ENCODE data around the gene GNG10.

DNA sequence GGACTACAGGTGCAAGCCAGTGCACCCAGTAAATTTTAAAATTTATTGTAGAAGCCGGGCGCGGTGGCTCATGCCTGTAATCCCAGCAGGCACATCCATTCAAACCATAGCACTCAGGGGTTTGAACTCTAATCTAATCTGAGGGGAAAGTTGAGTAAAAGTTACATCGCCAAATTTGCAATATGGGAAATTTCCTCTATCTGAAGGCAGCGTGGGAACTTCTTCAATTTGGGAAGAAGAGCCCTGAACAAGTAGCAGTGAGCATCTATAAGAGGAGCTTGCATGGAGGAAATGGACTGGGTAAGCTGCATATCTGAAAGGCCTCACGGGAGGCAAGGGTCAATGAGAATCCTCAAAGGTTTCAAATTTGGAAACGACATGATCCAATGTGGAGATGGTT is 33.0 kb upstream of the GNG10 start:
- TF ChIP-seq CREB1 (IDR thresholded peaks at IDR 0.05; ENCODE audit: low read depth) (no peak), FOXM1 (IDR thresholded peaks at IDR 0.05; ENCODE audit: borderline replicate concordance, low read depth) (no peak), CEBPB (IDR thresholded peaks at IDR 0.05) (no peak), EP300 (IDR thresholded peaks at IDR 0.05; ENCODE audit: borderline replicate concordance) (no peak), EGR1 (IDR thresholded peaks at IDR 0.05) (no peak)
- TF ChIP-seq, protein P1, sequence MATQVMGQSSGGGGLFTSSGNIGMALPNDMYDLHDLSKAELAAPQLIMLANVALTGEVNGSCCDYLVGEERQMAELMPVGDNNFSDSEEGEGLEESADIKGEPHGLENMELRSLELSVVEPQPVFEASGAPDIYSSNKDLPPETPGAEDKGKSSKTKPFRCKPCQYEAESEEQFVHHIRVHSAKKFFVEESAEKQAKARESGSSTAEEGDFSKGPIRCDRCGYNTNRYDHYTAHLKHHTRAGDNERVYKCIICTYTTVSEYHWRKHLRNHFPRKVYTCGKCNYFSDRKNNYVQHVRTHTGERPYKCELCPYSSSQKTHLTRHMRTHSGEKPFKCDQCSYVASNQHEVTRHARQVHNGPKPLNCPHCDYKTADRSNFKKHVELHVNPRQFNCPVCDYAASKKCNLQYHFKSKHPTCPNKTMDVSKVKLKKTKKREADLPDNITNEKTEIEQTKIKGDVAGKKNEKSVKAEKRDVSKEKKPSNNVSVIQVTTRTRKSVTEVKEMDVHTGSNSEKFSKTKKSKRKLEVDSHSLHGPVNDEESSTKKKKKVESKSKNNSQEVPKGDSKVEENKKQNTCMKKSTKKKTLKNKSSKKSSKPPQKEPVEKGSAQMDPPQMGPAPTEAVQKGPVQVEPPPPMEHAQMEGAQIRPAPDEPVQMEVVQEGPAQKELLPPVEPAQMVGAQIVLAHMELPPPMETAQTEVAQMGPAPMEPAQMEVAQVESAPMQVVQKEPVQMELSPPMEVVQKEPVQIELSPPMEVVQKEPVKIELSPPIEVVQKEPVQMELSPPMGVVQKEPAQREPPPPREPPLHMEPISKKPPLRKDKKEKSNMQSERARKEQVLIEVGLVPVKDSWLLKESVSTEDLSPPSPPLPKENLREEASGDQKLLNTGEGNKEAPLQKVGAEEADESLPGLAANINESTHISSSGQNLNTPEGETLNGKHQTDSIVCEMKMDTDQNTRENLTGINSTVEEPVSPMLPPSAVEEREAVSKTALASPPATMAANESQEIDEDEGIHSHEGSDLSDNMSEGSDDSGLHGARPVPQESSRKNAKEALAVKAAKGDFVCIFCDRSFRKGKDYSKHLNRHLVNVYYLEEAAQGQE (IDR thresholded peaks at IDR 0.05; ENCODE audit: low read depth), result no peak

Data from Ishikawa (cell line).